ENCODE measurements around the gene TMEM181.
"Not testable (repeated sequence)": the region's sequence is repeated elsewhere in the genome, so short reads cannot be mapped to it uniquely, and the experiment has no call there.

TMEM181 gene

DNA sequence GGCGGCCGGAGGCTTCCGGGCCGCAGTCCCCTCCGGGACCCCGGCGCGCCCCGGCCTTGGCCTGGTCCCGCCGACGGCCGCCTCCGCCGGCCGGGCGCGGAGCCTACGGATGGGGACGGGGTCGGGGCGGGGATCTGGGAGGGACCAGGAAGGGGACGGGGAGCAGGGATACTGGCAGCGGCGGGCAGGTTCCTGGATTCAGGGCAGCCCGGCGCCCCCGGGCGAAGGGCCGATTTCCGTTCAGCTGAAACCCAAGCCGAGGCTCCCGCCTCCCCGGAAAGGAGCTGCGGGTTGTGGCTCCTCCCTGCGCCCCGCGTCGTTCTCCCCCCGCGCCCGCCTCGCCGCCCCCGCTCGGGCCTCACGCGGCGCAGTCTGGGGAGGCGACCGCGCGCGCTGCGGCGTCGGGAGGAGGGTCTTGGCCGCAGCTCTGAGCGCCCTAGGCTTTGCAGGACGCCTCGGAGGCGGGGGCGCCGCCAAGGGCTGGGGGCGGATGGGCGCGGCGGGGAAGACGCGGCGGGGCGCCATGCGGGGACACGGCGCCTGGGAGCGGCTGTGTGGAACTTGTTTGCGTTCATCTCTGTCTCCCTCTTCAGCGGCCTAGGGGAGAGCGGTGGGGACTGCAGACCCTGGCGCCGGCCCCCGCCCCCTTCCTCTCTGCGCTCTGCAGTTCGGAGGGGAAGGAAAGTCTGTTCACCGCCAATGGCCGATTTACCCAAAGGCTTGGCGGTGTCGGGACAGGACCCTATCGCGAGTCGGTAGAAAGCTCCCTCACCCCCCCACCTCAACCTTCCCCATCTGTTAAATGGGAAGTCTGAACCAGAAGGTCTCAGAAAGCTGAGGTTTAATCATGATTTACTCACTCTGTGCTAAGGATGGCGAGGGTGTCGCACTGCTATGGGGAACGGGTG lies 22.7 kb upstream of the TMEM181 start:
- no peak for DNase-seq (ENCODE audit: low read depth in 1 of 2, low spot score in 1 of 2)

DNA sequence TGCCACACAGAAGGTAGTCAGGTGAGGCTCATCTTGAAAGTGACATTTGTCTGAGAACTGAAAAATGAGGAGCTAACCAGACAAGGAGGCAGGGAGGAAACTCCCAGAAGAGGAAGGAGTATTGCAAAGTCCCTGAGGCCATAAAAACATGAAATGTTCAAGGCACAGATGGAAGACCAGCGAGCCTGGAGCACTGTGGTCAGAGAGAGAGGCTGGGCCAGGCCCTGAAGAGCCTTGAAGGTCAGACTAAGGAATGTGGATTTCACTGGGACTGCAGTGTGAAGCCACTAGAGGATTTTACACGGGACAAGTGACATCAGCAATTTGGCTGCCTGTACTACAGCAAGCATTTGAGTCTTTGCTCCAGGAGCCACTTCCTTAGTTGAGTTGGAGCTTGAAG lies 21.1 kb upstream of the TMEM181 start:
- no peak for DNase-seq (ENCODE audit: low read depth in 1 of 2, low spot score in 1 of 2)

DNA sequence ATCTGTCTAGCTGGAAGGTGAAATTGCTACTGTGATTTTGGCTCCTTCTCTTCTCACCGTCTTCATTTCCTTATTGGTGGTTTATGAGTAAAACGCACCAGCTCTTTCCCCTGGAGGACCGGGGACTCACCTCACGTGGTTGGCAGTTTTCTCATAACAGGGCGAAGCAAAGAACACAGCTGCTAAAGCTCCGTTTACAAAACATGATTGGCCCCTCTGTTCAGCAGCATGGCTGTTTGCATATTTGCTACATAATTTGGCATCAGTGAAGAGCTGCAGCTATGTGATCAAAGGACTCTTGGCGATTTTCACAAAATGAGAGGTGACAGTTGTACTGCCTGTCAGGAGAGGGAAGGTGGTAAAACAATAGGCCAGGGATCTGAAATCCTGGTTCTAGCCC lies 20.5 kb upstream of the TMEM181 start:
- no peak for DNase-seq (ENCODE audit: low read depth in 1 of 2, low spot score in 1 of 2)

DNA sequence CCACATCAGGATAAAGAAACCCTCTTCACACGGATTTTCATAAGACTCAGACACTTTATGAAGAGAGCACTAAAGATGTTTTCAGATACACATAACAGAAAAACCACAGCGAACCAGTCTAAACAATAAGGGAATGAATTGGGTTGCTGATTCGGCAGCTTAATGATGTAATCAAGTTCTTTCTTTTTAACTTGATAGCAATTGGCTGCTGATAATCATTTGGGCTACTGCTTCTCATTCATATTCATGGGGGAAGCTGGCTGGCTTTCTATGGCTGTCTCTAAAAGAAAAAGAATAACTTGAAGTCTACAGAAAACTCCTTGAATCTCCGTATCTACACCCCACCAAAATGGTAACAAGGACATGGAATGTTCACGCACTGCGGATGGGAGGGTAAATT lies 20.0 kb upstream of the TMEM181 start:
- no peak for DNase-seq (ENCODE audit: low read depth in 1 of 2, low spot score in 1 of 2)

DNA sequence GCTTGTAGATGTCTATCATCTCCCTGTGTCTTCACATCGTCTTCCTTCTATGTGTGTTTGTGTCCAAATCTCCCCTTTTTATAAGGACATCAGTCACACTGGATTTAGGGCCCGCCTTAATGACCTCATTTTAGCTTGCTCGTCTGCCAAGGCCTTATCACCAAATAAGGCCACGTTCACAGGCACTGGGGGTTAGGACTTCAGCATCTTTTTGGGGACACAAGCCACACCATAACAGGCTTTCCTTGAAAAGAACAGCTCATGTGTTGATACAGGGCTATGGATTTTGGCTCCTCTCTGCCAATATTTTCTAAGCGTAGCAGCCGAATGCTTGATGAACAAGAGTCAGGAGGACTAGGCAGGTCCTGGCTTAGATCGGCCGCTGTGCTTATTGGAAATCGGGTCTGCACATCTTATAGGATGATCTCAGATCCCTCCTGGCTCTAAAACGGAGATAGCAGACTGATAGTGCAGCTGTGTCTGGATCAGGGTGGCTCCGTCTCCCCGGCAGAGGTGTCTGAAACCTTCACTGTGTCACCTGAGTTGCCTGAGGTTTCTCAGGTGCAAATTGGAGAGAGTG lies 16.2 kb upstream of the TMEM181 start:
- DNase-seq (ENCODE audit: low read depth in 1 of 2, low spot score in 1 of 2), result no peak

DNA sequence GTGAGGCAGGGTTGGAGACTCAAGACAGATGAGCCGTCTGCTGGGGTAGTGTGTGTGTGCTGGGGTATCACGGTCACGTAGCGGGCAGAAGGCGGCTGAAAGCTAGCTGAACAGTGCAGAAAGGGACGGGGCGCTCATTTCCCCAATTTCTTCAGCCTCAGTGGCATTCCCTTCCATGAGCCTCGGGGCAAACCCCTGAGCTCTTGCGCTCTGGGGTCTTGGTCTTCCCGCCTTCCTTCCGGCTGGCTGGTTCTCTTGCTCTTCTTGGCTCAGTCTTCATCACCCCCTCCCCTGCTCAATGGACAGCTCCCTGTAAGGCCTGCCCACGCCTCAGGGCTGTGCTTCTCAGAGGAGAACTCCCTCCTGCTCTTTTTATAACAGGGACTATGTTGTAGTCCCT lies 15.5 kb upstream of the TMEM181 start:
- DNase-seq (ENCODE audit: low read depth in 1 of 2, low spot score in 1 of 2), result no peak

DNA sequence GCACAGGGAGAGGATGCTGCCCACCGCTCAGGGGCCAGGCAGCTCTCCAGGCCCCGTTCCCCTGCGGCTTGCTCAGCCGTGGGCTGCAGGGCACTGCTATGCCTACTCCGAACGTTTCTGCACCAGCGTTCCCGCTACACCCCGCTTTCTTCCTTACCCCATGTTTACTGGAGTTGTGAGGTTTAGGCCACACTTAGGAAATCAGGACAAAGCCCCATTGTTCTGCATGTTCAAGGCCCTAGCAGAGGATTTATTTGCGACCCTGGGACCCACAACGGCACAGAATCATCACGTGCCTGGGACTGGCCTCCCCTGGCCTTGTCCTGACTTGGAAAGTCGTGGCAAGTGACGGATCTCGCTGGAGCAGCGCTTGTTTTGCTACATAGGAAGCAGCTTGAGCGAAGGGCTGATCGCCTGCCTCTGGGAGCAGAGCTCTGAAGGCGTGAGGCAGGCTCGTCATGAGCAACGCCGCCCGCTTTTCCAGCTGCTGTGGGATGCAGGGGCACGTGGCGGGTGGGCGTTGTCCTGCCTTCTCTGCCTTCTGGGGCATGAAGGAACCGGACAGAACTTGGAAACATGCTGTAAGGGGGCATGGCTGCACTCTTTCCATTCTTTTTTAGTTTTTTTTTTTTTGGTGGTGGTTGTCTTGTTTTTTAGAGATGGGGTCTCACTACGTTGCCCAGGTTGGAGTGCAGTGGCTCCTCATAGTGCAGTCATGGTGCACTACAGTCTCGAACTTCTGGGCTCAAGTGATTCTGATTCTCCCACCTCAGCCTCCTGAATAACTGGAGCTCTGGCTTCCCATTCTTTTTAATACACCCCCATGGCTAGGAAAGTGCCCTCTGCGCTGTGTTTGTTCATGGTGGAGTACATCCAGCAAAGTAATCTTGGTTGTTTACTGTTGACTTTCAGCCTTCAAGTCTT lies 14.6 kb upstream of the TMEM181 start:
- DNase-seq (ENCODE audit: low read depth in 1 of 2, low spot score in 1 of 2), result no peak

DNA sequence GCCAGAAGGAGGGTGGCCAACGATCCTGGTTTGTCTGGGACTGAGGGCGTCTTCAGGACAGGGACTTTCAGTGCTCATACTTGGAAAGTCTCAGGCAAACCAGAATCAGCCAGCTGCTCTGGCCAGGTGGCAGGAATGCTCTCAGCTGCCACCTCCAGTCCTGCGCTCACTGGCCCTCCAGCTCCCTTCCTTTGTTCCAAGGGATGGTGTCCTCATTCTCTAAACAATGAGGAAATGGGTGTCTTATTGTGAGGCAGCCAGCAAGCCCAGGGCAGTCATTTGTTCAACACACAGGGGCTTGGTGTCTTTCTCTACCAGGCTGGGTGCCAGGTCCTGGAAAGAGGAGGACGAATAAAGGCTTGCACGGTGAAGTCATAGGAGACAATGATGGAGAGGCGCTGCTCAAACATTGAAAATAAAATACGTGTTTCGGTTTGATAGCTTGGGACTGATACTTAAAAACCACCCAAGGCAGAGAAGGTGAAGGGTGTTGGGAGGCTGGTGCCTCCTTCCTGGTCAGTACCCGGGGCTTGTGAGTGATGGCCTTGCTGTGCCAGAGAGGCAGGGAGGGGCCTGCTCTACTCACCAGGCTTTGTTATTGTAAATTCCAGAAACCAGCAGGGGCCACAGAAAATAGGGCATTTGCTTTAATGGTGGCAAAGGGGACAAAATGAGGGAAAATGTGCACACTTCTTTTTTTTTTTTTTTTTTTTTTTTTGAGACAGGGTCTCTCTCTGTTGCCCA lies 11.3 kb upstream of the TMEM181 start:
- DNase-seq (ENCODE audit: low read depth in 1 of 2, low spot score in 1 of 2), result no peak

DNA sequence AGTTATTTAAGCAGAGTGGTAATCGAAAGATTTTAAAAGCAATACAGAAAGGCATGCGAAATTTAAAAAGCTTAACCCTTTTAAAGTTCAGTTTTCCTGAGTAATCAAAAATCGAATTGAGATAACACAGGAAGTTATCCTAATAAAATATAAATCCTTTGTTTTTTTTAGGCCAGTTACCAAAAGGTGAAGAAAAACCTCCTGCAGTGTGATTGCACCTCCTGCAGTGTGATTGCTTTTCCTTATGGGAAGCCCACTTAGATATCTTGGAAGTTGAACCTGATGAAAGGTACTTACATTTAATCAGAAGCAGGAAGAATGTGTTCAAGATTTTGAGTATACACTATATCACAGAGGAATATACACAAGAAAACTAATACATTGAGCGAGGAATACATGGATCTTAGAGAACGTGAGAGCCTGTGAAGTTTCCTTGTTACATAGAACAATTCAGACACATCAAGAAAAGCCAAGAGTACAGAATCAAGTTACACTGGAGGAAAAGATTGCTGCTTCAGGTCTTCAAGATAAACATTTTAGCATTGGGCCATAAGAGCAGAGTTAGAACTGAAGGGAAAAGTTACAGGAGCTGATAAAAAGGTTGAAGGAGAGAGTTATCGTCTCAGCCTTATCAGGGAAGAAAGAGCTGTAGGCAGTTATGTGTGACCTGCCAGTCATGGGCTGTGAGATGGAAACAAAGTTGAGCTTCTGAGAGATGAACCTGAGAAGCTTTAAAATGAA lies 7.7 kb upstream of the TMEM181 start:
- no peak for DNase-seq (ENCODE audit: low read depth in 1 of 2, low spot score in 1 of 2)

DNA sequence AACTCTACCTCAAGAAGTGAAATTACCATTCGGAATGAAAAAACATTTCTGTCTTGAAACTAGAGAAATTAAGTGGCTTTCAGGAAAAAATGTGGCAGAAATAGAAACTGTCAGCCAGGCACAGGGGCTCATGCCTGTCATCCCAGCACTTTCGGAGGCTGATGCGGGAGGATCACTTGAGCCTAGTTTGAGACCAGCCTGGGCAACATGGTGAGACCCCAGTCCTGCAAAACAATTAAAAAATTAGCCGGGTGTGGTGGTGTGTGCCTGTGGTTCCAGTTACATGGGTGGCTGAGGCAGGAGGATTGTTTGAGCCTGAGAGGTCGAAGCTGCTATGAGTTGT lies 7.1 kb upstream of the TMEM181 start:
- no peak for DNase-seq (ENCODE audit: low read depth in 1 of 2, low spot score in 1 of 2)

DNA sequence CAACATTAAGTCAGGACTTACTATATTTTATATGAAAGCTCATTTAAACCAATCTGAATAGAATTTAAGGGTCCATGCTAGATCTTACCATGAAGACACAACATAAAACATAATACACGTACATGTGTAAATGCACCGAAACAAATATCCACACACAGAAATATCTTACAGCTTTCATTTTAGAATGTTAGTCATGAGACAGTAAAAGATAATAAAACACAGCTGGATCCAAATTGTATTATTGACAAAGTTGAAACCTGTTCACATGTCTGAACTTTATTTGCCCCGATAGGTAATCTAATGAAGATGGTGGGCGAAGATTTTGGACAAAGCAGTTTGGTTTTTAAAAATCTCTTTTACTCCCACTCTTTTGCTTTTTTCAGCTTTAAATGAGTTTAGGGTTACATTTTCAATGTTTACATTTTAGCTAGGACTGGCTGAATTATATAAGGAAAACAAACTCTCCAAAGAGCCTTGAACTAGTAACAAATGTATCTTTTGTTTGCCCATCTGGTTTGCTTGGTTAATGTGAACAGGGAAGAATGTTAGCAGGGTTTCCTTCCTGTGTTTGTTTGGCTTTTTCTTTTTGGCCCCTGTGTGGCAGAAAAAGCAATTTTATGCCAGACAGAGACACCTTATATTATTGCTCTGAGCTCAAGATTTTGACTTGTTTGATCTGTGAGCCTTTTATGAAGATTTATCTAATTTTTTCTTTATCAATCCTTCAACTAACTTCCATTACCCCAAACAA lies 5.1 kb upstream of the TMEM181 start:
- DNase-seq (ENCODE audit: low read depth in 1 of 2, low spot score in 1 of 2), result no peak

DNA sequence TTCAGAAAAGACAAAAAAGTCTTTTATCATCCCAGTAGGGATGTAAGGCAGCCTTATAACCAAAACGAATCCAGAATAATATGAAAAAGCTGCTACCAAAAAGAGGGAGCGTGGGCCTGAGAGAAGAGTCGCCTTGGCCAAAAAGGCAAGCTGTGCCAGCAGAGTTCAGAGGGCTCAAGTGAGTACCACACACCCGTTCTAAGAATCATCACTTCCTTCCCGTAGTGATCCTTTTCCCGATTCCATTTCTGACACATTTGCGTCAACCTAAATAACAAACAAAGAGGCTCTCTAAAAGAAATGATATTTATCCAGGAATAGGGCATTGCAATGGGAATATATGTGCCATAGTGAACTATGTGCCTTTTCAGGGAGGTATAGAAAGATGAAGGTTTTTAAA lies 3.8 kb upstream of the TMEM181 start:
- no peak for DNase-seq (ENCODE audit: low read depth in 1 of 2, low spot score in 1 of 2)

DNA sequence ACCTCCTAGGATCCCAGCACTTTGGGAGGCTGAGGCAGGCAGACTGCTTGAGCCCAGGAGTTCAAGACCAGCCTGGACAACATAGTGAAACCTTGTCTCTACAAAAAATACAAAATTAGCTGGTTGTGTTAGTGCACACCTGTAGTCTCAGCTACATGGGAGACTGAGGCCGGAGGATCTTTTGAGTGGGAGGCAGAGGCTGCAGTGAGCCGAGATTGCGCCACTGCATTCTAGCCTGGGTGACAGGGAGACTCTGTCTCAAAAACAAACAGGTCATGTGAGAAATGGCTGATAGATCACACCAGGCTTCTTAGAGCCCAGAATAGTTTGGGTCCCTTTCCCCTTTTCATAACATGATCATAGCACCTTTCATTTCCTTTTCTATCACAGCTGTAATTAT lies 2.8 kb upstream of the TMEM181 start:
- not testable (repeated sequence) for DNase-seq (ENCODE audit: low read depth in 1 of 2, low spot score in 1 of 2)

DNA sequence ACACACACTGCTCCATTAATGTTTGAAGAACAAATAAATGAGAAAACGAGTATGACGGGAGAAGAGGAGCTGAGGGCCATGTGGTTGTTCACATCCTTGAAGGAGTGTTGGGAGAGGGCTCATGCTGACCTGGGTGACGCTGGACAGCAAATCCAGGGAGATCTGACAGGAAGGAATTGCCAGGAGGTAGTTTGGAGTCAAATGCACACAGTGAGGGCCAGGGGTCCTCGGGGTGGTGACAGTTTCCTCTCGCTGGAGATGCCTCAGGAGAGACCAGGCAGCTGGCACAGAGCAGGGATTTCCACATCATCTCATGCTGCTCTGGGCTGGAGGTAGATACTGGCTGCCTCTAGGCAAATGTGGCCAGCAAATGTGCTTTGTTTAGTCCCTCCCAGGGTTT lies 2.0 kb upstream of the TMEM181 start:
- no peak for DNase-seq (ENCODE audit: low read depth in 1 of 2, low spot score in 1 of 2)

DNA sequence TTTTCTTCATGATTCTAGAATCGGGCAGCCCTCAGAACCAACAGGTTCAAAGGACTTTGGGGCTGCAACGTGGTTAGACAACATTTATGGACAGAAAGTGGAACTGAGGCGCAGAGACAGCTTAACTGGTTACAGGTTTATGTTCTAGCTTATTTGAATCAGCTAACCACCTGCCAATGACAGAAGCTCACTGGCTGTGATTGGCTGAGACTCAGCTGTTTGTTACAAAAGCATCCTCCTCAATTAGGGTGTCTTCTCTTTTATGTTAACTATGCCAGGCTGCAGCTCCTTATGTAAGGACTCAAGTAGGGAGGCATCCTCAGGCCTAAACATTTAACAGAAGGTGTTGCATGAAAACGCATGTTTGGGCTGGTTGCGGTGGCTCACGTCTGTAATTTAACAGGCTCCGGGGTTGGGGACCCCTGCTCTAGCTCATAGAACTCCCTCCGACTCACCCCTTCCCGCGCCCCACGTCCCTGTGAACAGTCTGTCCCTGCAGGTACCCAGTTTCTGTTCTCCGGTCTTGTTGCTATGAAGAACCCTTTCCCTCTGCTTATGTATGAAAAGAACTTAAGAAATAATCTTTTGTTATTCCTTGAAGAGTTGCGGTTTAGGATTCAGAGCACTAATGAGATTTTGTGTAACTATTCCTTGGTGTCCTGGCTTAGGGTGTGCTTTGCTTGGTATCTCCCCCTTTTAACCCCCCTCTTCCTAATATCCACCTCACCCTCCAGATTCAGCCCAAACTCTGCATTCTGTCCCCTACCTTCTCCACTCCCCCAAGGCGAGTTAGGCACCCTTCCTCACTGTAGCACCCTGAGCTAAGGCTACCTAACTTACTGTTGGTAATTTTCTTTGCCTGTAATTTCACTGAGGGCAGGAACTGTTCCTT lies 1.2 kb upstream of the TMEM181 start:
- no peak for DNase-seq (ENCODE audit: low read depth in 1 of 2, low spot score in 1 of 2)

DNA sequence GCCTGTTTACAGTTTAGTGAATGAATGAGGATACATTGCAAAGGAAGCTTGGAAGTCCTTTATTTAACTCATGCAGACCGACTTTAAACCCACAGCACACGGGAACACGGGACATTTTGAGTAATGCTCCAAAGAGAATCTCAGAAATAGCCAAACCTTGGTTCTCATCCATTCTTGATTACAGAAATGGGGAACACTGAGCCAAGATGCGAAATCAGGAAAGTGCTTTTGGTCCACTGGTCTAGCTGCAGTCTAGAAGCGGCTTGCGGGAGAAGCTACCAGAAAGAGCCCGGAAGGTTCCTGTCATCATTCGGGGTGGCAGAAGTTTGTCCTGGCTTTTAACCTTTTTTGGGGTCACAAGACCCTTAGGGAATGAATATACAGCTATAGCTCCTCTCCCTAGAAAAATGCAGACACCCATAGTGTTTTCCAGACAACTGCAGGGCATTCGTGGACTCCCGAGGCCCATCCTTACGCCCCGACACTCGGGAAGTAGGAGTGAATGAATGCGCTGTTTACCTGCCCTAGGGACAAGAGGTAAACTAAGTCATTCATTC lies 475 bp upstream of the TMEM181 start:
- no peak for DNase-seq (ENCODE audit: low read depth in 1 of 2, low spot score in 1 of 2)

DNA sequence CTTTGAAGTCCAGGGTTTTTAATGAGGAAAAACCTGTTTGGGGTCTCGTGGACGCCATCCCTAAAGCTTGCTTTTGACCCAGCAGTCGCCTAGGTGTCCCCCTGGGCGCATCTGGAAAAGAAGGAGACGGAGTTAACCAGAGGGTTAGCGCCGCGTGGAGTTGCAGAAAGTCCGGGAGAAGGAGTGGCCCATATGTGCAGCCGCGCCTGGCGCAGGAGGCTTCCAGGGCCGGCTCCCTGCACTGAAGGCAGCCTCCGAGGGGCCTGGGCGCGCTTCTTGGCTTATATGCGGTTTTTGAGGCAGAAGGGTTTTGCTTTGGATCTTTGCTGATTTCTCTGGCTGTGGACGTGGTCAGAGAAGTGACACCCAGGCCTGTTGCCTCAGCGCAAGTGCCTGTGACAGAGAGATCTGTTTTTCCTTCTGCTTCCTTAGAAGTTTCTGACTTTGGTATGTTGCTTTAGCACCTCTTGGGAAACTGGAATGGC lies 987 bp downstream of the TMEM181 start:
- no peak for DNase-seq (ENCODE audit: low read depth in 1 of 2, low spot score in 1 of 2)

DNA sequence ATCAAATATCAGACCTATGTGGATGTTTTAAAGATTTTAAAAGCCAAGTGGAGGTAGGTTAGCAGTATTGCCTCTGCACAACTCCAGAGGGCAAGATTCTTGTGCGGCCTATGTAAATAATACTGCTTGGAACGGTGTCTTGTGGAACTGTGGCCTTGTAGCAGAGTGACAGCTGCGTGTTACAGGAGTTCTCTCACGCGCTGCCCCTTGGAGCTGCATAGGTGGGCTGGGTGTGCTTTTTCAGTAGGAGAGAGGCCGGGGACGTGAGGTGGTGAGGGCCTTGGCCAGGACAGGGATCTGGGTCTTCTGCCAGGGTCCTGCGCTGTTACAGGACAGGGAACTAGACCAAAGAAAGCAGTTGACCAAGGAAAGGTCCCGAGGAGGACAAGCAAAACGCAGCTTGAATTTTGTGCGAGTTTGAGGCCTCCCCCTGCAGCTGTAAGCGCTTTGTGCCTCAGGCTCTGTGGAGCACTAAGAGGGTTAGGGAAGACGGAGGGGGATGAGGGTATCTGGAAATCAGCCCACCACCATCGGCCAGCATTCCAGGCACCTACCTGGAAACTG lies 1.5 kb downstream of the TMEM181 start:
- DNase-seq (ENCODE audit: low read depth in 1 of 2, low spot score in 1 of 2), result no peak

All from stimulated activated CD4-positive, alpha-beta T cell treated with anti-CD3 and anti-CD28 coated beads, Interleukin-15, amount 100 ng/mL, for 1 hour (primary cell).